HEK293T (cell line): Measurements from ENCODE around the gene SYT7.

Experiments
- CTCF ChIA-PET: fragments of 350-600 bp; formaldehyde crosslinking; extraction: SDS; loops from one replicate; lab custom pipeline; 2021; ENCODE audit warnings: antibody characterized with exemption, inconsistent platforms; lab: Yijun Ruan, JAX
- POLR2A ChIA-PET: fragments of 350-600 bp; formaldehyde crosslinking; extraction: SDS; loops from one replicate; lab custom pipeline; 2020; ENCODE audit warnings: antibody characterized with exemption, inconsistent platforms; lab: Yijun Ruan, JAX
- DNase-seq: peaks from one replicate; pipeline ENCODE4 v3.0.0; 2012; ENCODE audit warnings: mixed read lengths; ENCODE audit errors: extremely low spot score
- ARNT ChIP-seq: fragments of 450-650 bp; IDR thresholded peaks from 2 replicates; pipeline ENCODE4 v1.6.1; 2017; ENCODE audit warnings: mild to moderate bottlenecking
- BHLHE40 ChIP-seq: fragments of 450-650 bp; IDR thresholded peaks from 2 replicates; pipeline ENCODE4 v1.6.1; 2016; ENCODE audit warnings: mild to moderate bottlenecking, moderate library complexity, borderline replicate concordance
- CTBP1 ChIP-seq: fragments of 450-650 bp; IDR thresholded peaks from 2 replicates; pipeline ENCODE4 v1.6.1; 2016; ENCODE audit warnings: borderline replicate concordance
- ELF4 ChIP-seq: fragments of 450-650 bp; IDR thresholded peaks from 2 replicates; pipeline ENCODE4 v1.6.1; 2017; ENCODE audit warnings: antibody characterized with exemption
- FOXA1 ChIP-seq: fragments of 450-650 bp; IDR thresholded peaks from 2 replicates; pipeline ENCODE4 v1.6.1; 2016; ENCODE audit warnings: mild to moderate bottlenecking
- FOXK2 ChIP-seq: fragments of 450-650 bp; IDR thresholded peaks from 2 replicates; pipeline ENCODE4 v1.6.1; 2016; ENCODE audit warnings: mild to moderate bottlenecking
- FOXM1 ChIP-seq: fragments of 450-650 bp; IDR thresholded peaks from 2 replicates; pipeline ENCODE4 v1.6.1; 2017; ENCODE audit warnings: mild to moderate bottlenecking, borderline replicate concordance
- HDGF ChIP-seq: fragments of 450-650 bp; IDR thresholded peaks from 2 replicates; pipeline ENCODE4 v1.6.1; 2017; ENCODE audit warnings: antibody characterized with exemption, borderline replicate concordance
- L3MBTL2 ChIP-seq: fragments of 450-650 bp; conservative IDR thresholded peaks from 2 replicates; pipeline ENCODE4 v1.6.1; 2016; ENCODE audit warnings: mild to moderate bottlenecking
- LEF1 ChIP-seq: fragments of 450-650 bp; IDR thresholded peaks from 2 replicates; pipeline ENCODE4 v1.6.1; 2017; ENCODE audit warnings: mild to moderate bottlenecking, borderline replicate concordance
- NFRKB ChIP-seq: fragments of 450-650 bp; IDR thresholded peaks from 2 replicates; pipeline ENCODE4 v1.6.1; 2016; ENCODE audit warnings: mild to moderate bottlenecking, moderate library complexity
- PKNOX1 ChIP-seq: fragments of 450-650 bp; IDR thresholded peaks from 2 replicates; pipeline ENCODE4 v1.6.1; 2016
- SP1 ChIP-seq: fragments of 450-650 bp; IDR thresholded peaks from 2 replicates; pipeline ENCODE4 v1.6.1; 2017
- SUZ12 ChIP-seq: fragments of 450-650 bp; IDR thresholded peaks from 2 replicates; pipeline ENCODE4 v1.6.1; 2016; ENCODE audit warnings: mild to moderate bottlenecking
- TARDBP ChIP-seq: fragments of 450-650 bp; IDR thresholded peaks from 2 replicates; pipeline ENCODE4 v1.6.1; 2016
- ZNF384 ChIP-seq: fragments of 450-650 bp; IDR thresholded peaks from 2 replicates; pipeline ENCODE4 v1.6.1; 2016

Gene SYT7

GRCh38 chr11:61476371-61476770 lies 104.5 kb downstream of the SYT7 start:
- ChIA-PET POLR2A (no interaction called here), CTCF (interaction anchor here (1.3 to 3.1 kb wide), 3 partner anchors 38 to 41 kb away, joined by 4 to 34 read pairs (median 16); no protein-coding TSS in a partner anchor)
- TF ChIP-seq SP1, result no peak
- TF ChIP-seq L3MBTL2, result no peak
- no peak for TF ChIP-seq TARDBP
- TF ChIP-seq FOXK2, result no peak
- DNase-seq, result no peak

GRCh38 chr11:61475433-61475832 lies 105.4 kb downstream of the SYT7 start:
- TF ChIP-seq LEF1 (no peak), L3MBTL2 (no peak), TARDBP (no peak), ZNF384 (no peak), BHLHE40 (no peak), SUZ12 (no peak), PKNOX1 (no peak), FOXK2 (no peak), CTBP1 (no peak), FOXA1 (no peak), FOXM1 (no peak), SP1 (no peak), NFRKB (no peak), ARNT (no peak), HDGF (no peak)
- no peak for DNase-seq
- CTCF ChIA-PET, result interaction anchor here (0.5 to 2.3 kb wide), 2 partner anchors 16 to 41 kb away, joined by 3 to 16 read pairs; no protein-coding TSS in a partner anchor
- POLR2A ChIA-PET, result no interaction called here

DNA sequence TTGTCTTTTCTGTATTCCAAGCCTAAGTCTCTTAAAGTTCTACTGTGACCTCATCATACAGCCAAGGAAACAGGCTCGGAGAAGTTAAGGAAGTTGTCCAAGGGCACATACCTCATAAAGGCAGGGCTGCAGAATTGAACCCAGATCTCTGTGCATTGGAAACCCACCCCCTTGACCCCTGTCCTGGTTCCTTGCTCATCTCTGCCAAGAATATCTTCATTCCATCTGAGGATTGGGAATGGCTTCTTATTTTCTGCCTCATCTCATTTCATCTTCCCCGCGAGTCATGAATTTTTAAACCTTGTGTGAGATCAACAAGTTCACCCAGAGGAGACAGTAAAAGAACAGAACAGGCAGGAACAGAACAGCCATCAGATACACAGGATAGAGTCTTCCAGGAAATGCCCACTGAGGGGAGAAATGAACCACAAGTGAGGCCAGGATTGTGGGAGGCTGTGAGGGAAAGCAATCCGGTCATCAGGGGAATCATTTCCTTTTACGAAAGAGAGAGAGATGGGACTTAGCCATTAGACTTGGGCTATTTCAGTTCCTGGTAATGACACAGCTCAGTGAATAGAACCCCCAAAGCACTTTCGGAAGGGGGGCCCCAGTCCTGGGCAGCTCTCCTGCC lies 106.7 kb downstream of the SYT7 start:
- CTCF ChIA-PET, result interaction anchor here (1.0 to 2.3 kb wide), 2 partner anchors 43 to 58 kb away, joined by 3 to 16 read pairs; no protein-coding TSS in a partner anchor
- TF ChIP-seq L3MBTL2 (no peak), TARDBP (no peak), SP1 (no peak), ZNF384 (no peak), ARNT (no peak), FOXA1 (no peak), LEF1 (no peak), HDGF (no peak), FOXM1 (no peak), BHLHE40 (no peak), FOXK2 (no peak), NFRKB (no peak), ELF4 (no peak), SUZ12 (no peak), CTBP1 (no peak), PKNOX1 (no peak)
- POLR2A ChIA-PET, result no interaction called here
- DNase-seq, result no peak

GRCh38 chr11:61473370-61474012 lies 107.4 kb downstream of the SYT7 start:
- ChIA-PET POLR2A (interaction anchor here (1.0 kb wide), 1 partner anchor 45 kb away, joined by 3 read pairs; no protein-coding TSS in a partner anchor), CTCF (interaction anchor here (1.0 to 1.6 kb wide), 2 partner anchors 9 to 43 kb away, joined by 5 to 6 read pairs; no protein-coding TSS in a partner anchor)
- DNase-seq, result no peak
- TF ChIP-seq SUZ12 (no peak), FOXA1 (no peak), HDGF (no peak), BHLHE40 (no peak), ELF4 (no peak), FOXK2 (no peak), ARNT (no peak), CTBP1 (no peak), L3MBTL2 (no peak), SP1 (no peak), TARDBP (no peak), ZNF384 (no peak), FOXM1 (no peak), NFRKB (no peak), LEF1 (no peak), PKNOX1 (no peak)

- ChIA-PET POLR2A (interaction anchor here (1.0 kb wide), 1 partner anchor 44 kb away, joined by 3 read pairs; no protein-coding TSS in a partner anchor), CTCF (interaction anchor here (0.6 to 1.6 kb wide), 3 partner anchors 10 to 44 kb away, joined by 3 to 6 read pairs (median 5); no protein-coding TSS in a partner anchor)
- TF ChIP-seq PKNOX1, result no peak
- TF ChIP-seq SP1, result no peak
- no peak for TF ChIP-seq ZNF384
- no peak for TF ChIP-seq ARNT
- TF ChIP-seq SUZ12, result no peak
- TF ChIP-seq TARDBP, result no peak
- no peak for TF ChIP-seq FOXK2
- no peak for TF ChIP-seq CTBP1
- TF ChIP-seq FOXM1, result no peak
- no peak for TF ChIP-seq HDGF
- TF ChIP-seq LEF1, result no peak
- no peak for TF ChIP-seq ELF4
- TF ChIP-seq L3MBTL2, result no peak
- no peak for TF ChIP-seq BHLHE40
- no peak for TF ChIP-seq FOXA1
- no peak for TF ChIP-seq NFRKB
These were observed 108.0 kb downstream of the SYT7 start for GRCh38 chr11:61472868-61473267.

More at GRCh38 chr11:61472868-61473267, 108.0 kb downstream of the SYT7 start:
- DNase-seq, result no peak
